HG02885 (cell line): ENCODE results near the gene LUC7L2.
A peak's percentile ranks its signal among the peaks of the same experiment; 100 is the strongest.
"Not testable (repeated sequence)": the region's sequence is repeated elsewhere in the genome, so short reads cannot be mapped to it uniquely, and the experiment has no call there.

Source experiments
- ATAC-seq: cut with Tn5 transposase; IDR thresholded peaks from one replicate; pipeline ENCODE4 v1.9.1; 2021; ENCODE audit warnings: mild to moderate bottlenecking; ENCODE audit not compliant: unreplicated experiment, poor library complexity

LUC7L2 gene, protein sequence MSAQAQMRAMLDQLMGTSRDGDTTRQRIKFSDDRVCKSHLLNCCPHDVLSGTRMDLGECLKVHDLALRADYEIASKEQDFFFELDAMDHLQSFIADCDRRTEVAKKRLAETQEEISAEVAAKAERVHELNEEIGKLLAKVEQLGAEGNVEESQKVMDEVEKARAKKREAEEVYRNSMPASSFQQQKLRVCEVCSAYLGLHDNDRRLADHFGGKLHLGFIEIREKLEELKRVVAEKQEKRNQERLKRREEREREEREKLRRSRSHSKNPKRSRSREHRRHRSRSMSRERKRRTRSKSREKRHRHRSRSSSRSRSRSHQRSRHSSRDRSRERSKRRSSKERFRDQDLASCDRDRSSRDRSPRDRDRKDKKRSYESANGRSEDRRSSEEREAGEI

DNA sequence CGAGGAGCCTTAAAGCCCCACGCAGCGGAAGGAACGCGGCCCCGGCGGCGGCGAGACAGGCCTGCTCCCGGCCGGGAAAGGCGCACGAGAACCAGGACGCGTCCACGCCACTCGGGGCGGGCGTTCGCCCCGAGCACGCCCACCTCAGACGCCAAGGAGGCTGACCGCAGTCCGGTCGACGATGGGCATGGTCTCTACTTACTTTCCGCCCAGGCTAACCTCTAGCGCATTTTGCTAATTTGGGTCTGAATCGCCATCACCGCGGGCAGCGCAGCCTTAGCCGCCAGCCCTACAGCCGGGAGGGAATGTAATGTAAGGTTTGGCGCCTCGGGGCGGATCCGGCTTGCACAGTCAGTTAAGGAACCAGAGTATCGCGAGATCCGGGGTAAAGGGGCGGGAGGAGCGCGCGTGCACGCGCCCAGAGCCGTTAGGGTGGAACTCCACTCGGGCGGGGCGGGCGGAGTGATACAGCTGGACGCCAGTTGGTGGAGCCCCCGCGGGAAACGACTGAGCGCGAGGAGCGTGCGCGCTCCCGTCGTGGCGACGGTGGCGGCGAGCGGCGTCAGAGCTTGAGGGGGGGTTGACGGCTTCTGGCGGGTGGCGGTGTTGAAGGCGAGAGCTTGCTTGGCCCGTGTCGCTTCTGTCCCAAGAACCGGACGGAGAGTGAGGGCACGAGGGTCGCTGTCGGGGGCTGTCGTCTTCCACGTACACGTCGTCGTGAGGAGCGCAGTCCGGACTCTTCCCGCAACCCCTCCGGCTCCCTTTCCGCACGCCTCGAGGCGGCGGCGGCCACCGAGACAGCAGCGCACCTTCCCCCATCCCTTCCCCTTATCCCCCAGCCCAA, at the start of gene LUC7L2:
Gene LUC7L2, plus strand, starts transcription at position 529 of the 844 bp plus-strand sequence. CDS start 368 bp downstream, outside the sequence.
- peak; percentile 80 for ATAC-seq

DNA sequence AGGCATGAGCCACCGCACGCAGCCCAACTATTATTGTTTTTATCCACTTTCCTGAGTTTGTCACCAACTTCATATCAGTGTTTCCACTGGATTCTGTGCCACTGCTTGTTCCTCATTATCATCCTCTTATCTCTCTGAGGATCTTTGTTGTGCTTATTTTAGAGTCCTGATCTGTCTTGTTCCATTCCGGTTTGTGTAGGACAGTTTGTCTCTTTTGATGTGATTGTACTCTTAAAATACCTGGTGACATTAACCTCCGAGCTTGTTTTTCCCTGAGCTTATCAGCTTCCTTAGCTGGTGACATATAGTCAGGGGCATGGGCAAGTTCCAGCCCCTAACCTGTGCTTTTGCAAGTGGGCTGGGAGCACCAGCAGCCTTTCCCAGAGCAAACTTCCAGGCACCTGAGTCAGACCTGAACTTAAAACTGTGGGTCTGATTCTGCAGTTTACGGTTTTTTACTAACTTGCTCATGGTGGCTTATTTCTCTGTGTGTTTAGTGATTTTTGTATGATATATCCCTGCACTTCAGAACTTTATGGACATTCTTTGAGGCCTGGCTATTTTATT, 41.7 kb upstream of the LUC7L2 start:
- ATAC-seq: no peak

DNA sequence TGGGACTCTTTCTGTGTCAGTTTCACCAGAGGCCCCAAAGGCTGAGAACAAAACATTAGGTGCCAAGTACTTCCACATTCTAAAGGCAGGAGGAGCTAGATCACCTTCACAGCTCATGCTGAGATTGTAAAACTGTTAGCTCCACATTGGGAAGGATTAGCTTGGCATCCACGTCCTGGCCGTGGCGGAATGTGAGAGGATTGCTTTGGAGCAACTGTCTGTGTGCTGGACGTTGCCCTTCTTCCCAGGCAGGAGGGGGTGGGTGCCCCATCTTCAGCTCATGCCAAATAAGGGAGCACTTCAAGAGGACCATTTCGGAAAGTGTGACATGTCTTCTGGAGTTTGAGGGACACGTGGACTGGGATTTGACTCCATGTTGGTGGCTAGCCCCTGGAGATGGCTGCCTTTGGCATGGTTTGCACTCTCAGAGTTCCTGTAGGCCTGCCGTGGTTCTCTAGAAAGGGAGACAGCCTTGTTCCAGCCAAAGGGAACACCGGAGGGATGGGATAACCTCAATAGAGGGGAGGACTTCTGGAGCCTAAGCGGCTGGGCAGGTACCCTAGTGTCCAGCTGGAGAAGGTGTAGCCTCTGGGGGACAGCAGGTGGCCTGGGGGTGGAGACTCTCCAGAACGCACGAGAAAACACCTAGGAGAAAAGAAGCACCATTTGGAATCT, 38.5 kb upstream of the LUC7L2 start:
- ATAC-seq: no peak

DNA sequence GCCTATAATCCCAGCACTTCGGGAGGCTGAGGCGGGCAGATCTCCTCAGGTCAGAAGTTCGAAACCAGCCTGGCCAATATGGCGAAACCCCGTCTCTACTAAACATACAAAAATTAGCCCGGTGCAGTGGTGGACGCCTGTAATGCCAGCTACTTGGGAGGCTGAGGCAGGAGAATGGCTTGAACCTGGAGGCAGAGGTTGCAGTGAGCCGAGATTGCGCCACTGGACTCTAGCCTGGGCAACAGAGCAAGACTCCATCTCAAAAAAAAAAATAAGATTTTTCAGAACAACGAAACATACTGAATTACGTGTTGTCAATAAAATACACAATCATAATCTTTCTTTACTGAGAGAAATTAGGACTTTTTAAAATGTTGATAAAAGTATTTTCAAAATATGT, 35.0 kb upstream of the LUC7L2 start:
- not testable (repeated sequence) for ATAC-seq

DNA sequence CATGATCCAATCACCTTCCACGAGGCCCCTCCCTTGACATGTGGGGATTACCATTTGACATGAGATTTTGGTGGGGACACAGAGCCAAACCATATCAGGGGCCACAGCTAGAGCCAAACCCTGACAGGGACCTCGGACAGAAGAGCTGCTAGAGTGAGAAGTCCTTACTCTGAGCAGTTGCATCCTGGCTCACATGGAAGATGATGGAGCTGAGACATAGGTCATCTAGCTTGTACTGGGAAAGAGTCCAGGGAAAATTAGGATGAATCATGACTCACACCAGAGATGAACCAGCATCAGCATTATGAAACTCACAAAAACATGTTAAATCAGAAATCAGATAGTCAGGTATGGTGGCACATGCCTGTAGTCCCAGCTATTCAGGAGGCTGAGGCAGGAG, 31.3 kb upstream of the LUC7L2 start:
- no peak for ATAC-seq

DNA sequence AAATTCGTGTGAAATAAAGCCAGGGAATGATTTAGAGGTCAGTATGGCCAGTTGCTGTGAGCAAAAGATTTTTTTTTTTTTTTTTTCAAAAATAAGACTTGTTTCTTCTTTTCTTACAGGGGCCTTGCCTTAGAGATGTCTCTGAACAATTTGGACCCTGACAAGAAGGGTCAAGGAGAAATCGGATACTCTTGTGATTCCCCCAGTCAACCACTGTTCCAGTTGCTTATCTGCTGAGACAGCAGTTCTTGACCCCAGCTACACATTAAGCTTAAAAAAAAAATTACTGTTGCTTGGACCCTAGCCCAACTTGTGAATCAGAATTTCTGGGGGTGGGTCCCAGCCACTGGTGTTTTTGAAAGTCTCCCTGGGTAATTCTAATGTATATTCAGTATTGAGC, 30.6 kb upstream of the LUC7L2 start:
- no peak for ATAC-seq

DNA sequence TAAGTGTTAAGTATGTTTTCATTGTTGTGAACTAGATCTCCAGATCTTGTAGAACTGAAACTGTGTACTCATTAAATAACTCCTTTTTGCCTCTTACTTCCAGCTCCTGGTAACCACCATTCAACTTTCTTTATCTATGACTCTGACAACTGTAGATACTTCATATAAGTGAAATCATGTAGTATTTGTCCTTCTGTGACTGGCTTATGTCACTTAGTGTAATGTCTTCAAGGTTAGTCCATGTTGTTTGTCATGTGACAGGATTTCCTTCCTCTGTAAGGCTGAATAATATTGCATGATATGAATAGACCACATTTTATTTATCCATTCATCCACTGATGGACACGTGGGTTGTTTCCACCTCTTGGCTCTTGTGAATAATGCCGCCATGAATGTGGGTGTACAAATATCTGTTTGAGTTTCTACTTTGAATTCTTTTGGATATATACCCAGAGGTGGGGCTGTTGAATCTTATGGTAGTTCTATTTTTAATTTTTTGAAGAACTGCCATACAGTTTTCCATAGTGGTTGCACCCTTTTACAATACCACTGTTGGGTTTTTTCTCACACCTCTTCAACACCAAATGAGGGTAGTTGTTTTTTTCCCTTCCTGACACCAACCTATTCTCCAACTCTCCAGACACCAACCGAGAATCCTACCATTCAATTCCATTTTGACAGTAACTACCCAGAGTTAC, 29.2 kb upstream of the LUC7L2 start:
- no peak for ATAC-seq

DNA sequence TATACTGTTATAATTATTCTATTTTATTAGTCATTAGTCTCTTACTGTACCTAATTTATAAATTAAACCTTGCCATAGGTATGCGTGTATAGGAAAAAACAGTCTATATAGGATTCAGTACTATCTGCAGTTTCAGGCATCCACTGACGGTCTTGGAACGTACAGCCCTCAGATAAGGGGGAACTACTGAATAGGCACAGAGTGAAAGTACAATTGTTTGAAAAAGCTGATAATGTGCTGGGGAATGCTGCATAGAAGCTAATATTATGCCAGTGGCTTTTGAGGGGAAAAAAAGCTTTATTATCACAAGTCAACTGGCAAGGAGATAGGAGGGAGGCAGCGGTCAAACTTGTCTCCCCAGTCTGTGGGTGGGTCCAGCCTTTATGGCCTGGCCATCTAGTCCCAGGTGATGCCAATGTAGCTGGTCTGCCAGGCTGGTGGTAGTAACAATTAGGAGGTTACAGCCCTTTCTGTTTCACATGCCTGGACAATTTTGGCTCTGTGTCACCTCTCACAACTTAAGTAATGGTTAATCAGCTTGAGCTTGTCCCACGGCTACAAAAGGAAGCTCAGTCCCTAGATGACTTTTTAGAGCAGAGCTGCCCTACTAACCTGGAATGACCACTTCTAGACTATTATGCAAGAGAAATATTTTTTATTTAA, 26.9 kb upstream of the LUC7L2 start:
- no peak for ATAC-seq

DNA sequence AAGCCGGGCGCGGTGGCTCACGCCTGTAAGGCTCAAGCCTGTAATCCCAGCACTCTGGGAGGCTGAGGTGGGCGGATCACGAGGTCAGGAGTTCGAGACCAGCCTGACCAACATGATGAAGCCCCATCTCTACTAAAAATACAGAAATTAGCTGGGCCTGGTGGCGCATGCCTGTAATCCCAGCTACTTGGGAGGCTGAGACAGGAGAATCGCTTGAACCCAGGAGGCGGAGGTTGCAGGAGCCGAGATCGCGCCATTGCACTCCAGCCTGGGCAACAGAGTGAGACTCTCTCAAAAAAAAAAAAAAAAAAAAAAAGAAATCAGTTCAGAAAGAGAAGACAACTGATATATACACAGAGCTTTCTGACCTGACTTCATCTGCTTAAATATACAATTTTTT, 26.3 kb upstream of the LUC7L2 start:
- ATAC-seq: not testable (repeated sequence)

DNA sequence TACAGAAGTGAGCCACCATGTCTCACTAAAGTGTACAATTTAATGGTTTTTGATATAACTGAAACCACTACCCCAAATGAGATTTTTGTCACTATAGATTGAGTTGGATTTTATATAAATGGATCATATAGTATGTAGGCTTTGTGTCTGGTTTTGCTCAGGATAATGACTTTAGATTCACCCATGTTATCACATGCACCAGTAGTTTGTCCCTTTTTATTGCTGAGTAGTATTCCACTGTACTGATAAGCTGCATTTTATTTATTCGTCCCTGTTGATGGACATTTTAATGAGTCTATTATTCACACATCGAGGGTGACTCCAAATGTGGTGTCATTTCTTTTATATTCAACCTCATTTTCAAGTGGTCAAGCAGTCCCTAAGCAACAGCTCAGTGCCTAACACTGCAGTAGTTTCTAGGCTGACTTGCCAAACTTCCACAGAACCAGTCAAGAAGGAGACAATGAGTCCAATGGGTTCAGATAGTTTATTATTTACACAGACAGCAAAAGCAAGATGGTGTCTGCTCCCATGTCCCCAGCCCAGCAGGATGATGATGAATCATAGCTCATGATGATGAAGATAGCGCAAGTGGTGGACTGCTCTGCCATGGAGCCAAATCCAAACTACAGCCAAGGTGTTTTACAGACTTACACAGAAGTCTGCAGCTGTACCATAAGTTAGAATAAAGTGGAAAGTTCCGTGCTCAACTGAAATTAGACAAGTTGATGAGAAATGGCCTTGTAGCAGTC, 25.1 kb upstream of the LUC7L2 start:
- no peak for ATAC-seq

DNA sequence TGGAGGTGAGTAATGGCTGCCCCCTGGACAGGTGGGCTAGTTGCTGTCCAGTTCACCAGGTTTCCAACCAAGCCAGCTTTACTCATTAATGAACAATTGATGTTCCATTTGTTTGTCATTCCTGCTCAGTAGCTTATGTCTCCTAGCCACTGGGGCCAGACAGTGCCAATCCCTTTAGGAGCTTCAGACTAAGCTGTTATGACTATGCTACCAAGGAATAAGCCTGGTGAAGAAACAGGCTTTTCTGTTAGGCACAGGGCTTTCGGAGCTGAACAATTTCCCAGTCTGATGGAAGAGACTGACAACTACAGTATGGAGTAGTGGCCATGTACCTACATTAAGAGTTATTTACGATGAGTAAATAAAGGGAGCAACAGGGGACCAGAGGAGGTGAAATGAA, 20.7 kb upstream of the LUC7L2 start:
- no peak for ATAC-seq

DNA sequence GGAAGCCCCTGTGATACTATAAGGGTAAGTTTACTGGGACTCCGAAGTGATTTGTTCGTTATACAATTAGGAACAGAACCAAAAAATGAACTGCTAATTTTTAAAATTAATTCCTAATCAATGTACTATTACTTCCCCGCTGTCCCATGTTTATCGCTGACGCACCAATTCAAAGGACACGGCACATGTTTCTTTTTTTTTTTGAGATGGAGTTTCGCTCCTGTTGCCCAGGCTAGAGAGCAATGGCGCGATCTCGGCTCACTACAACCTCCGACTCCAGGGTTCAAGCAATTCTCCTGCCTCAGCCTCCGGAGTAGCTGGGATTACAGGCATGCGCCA, 20.0 kb upstream of the LUC7L2 start:
- no peak for ATAC-seq

DNA sequence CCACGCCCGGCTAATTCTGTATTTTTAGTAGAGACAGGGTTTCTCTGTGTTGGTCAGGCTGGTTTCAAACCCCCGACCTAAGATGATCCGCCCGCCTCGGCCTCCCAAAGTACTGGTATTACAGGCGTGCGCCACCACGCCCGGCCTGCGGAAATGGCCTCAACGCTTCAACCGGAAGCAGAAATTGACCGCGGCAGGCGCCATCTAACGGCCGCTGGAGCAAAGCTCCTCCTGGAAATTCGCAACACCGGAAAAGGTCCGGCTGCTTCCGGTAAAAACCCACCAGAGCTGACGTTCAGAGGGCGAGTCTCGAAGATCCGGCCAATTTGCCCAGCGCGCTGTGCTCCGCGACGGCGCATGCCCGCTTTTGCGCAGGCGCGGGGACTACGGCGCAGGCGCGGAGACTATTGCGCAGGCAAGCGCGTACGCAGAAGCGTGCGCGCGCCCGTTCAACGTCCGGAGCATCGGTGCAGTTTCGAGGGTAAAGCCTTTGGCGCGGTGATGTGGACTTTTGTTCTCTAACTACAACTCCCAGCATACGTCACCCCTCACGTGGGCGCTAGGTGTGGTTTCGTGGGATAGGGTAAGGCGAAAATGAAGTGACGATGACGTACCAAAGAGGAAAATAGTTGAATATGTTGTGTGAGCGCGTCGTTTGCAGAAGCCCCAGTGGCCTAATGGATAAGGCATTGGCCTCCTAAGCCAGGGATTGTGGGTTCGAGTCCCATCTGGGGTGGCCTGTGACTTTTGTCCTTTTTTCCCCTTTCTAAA, 19.5 kb upstream of the LUC7L2 start:
- ATAC-seq: peak; percentile 83

DNA sequence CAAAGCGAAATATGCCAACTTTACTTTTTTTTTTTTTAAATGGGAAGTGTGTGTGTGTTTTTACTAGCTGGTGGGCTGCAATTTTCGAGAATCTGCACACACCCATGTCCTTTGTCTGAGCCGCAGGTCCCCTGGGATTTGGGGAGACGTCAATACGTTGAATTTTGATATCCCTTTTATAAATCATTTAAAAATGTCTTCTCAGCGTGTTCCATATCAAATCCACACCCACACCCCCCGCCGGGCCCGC, 19.0 kb upstream of the LUC7L2 start:
- ATAC-seq: no peak

DNA sequence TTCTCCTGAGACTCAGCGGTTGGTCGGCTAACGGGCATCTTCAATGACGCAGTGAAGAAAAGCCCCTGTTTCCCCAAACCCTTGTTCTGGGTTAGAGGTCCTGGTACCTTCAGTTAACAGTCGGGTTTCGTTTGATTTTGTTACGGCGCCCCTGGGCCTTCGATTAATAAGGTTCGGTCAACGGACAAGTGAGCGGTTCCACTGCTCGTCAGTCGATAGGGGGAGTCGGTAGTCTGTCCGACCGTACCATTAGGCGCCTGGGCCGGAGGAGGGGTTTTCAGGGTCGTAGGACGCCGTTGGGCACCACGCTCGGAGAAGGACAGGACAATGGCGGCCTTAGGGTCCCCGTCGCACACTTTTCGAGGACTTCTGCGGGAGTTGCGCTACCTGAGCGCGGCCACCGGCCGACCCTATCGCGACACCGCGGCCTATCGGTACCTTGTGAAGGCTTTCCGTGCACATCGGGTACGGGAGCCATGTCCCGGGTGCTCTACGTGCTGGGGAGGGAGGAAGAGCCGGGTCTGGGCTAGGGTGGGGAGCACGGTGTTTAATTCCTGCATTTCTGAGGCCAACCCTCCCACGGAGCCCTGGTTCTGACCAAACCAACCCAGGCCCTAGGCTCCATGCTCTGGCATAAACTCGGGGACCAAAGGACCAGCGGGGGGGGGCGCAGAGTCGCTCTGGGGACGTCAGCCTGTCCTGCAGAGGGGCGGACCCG, 18.5 kb upstream of the LUC7L2 start, which contains the start of gene FMC1:
Gene FMC1, plus strand, starts transcription at position 280 of the 718 bp plus-strand sequence. Its CDS starts 48 bp downstream, at position 328.
- ATAC-seq: peak; percentile 59

DNA sequence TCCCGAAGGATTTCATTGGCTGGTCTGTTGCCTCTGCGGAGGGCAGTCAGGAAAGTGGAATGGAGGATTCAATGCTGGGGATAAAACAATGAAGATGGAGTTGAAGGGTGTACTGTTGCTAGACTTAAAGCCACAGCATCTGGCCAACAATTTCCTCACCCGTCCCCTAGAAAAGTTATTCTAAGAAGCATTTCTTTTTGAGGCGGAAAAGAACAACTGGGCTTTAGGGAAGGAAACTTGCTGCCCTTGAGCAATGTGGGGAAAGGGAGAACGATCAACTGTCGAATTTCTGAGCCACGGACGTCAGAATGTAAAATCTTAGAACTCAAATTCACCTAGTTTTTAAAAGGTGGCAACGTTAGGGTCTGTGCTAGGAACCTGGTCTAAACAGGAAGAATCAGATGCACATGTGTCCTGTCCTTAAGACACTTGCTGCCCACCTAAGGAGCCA, 17.9 kb upstream of the LUC7L2 start:
- ATAC-seq: no peak

DNA sequence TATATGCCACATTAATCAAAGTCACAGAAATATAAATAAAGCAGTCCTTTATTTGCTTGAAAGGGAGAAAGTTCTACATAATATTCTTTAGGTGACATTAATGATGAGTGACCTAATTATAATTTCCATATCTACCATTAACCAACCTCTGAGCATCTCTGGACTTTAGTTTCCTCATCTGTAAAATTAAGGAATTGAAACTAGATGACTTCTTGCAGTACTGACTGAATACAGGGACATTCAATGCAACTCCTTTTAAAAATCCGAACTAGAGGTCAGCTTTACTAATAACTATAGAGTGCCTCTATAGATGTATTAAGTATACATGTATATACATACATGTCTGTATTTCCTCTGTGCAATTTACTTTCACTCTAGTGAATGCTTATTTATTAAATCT, 14.7 kb upstream of the LUC7L2 start:
- no peak for ATAC-seq

DNA sequence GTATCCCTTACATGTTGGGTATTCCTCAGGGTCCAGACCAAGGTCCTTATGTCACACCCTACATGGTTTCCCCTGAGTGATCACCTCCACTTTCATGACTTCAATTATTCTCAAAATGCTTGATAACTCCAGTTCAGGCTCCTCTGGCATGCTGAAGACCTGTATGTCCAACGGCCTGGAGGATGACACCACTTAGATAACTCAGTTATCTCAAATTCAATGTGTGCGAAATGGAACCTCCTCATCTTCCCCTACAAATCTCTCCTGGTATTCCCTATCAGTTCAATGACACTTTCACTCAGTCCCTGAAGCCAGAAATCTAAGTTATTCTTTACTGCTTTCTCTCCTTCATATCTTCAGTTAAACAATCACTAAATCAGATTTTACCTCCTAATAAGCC, 8.7 kb upstream of the LUC7L2 start:
- no peak for ATAC-seq
